ENCODE measurements around the gene ITGAL. TPM values are rescaled to one million over a fixed set of nuclear protein-coding genes. Genes with fewer than 3 reads are reported as not detected.
"Not testable (repeated sequence)": the region's sequence is repeated elsewhere in the genome, so short reads cannot be mapped to it uniquely, and the experiment has no call there.

Gene ITGAL
- total RNA-seq, 1 donor from 2014 or later = 0.04 TPM

DNA sequence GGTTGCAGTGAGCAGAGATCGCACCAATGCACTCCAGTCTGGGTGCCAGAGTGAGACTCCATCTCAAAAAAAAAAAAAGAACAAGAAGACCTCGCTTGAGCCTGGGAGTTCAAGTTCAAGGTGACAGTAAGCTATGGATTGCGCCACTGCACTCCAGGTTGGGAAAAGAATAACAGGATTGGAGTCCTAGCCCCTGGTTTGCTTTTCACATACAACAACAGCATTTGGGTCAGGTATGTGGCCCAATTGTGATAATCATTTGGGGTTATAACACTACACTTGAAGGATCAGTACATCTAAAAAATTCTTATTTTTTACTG, 23.5 kb upstream of the ITGAL start:
- no peaks in the 10 kb centered on the region for H3K27me3 ChIP-seq (ENCODE audit: control insufficient read depth, insufficient read depth, low read length)
- no peak for DNase-seq (ENCODE audit: low read depth)
- peaks cover 2% of the 10 kb centered on the region for H3K36me3 ChIP-seq (ENCODE audit: control insufficient read depth, insufficient read depth, low read length)
- TF ChIP-seq, protein P1, sequence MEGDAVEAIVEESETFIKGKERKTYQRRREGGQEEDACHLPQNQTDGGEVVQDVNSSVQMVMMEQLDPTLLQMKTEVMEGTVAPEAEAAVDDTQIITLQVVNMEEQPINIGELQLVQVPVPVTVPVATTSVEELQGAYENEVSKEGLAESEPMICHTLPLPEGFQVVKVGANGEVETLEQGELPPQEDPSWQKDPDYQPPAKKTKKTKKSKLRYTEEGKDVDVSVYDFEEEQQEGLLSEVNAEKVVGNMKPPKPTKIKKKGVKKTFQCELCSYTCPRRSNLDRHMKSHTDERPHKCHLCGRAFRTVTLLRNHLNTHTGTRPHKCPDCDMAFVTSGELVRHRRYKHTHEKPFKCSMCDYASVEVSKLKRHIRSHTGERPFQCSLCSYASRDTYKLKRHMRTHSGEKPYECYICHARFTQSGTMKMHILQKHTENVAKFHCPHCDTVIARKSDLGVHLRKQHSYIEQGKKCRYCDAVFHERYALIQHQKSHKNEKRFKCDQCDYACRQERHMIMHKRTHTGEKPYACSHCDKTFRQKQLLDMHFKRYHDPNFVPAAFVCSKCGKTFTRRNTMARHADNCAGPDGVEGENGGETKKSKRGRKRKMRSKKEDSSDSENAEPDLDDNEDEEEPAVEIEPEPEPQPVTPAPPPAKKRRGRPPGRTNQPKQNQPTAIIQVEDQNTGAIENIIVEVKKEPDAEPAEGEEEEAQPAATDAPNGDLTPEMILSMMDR (IDR thresholded peaks at IDR 0.05; ENCODE audit: insufficient read depth, low read length, poor library complexity, severe bottlenecking) = no peak
- no peak overlapping the region for H3K4me3 ChIP-seq (ENCODE audit: low read depth, low read length)

- DNase-seq (ENCODE audit: low read depth); H3K36me3 ChIP-seq (ENCODE audit: control insufficient read depth, insufficient read depth, low read length); H3K4me3 ChIP-seq (ENCODE audit: low read depth, low read length); H3K27me3 ChIP-seq (ENCODE audit: control insufficient read depth, insufficient read depth, low read length): not testable (repeated sequence)
These were observed 19.6 kb upstream of the ITGAL start for GRCh38 chr16:30452709-30453580.

GRCh38 chr16:30456302-30456701, 16.2 kb upstream of the ITGAL start:
- TF ChIP-seq, protein P1 (IDR thresholded peaks at IDR 0.05; ENCODE audit: insufficient read depth, low read length, poor library complexity, severe bottlenecking) = no peak
- H3K4me3 ChIP-seq (ENCODE audit: low read depth, low read length) = no peak overlapping the region
- no peaks in the 10 kb centered on the region for H3K27me3 ChIP-seq (ENCODE audit: control insufficient read depth, insufficient read depth, low read length)
- no peaks in the 10 kb centered on the region for H3K36me3 ChIP-seq (ENCODE audit: control insufficient read depth, insufficient read depth, low read length)
- DNase-seq (ENCODE audit: low read depth) = no peak

- no peaks in the 10 kb centered on the region for H3K27me3 ChIP-seq (ENCODE audit: control insufficient read depth, insufficient read depth, low read length)
These were observed 15.3 kb upstream of the ITGAL start for GRCh38 chr16:30457256-30457655.

GRCh38 chr16:30457743-30458560, 14.6 kb upstream of the ITGAL start:
- no peak for DNase-seq (ENCODE audit: low read depth)
- no peaks in the 10 kb centered on the region for H3K36me3 ChIP-seq (ENCODE audit: control insufficient read depth, insufficient read depth, low read length)
- TF ChIP-seq, protein P1 (IDR thresholded peaks at IDR 0.05; ENCODE audit: insufficient read depth, low read length, poor library complexity, severe bottlenecking) = no peak
- no peak overlapping the region for H3K4me3 ChIP-seq (ENCODE audit: low read depth, low read length)
- no peaks in the 10 kb centered on the region for H3K27me3 ChIP-seq (ENCODE audit: control insufficient read depth, insufficient read depth, low read length)

More at GRCh38 chr16:30457256-30457655, 15.3 kb upstream of the ITGAL start:
- TF ChIP-seq, protein P1 (IDR thresholded peaks at IDR 0.05; ENCODE audit: insufficient read depth, low read length, poor library complexity, severe bottlenecking) = no peak
- Histone ChIP-seq H3K4me3 (ENCODE audit: low read depth, low read length) (no peak overlapping the region), H3K36me3 (ENCODE audit: control insufficient read depth, insufficient read depth, low read length) (no peaks in the 10 kb centered on the region)
- DNase-seq (ENCODE audit: low read depth) = no peak

Measured in kidney epithelial cell (primary cell).